Type B pancreatic cell (in vitro differentiated cells): Measurements from ENCODE around the gene KLHL22. TPM values are rescaled to one million over a fixed set of nuclear protein-coding genes. Genes with fewer than 3 reads are reported as not detected.

Source experiments
- DNase-seq: peaks from one replicate; pipeline ENCODE4 v3.0.0; 2021; ENCODE audit warnings: mixed read lengths; ENCODE audit not compliant: unreplicated experiment; ENCODE audit errors: extremely low spot score
- H3K27ac Mint-ChIP-seq: 2 replicates; pipeline ENCODE4 v1.8.0; 2021; ENCODE audit warnings: mild to moderate bottlenecking, mixed read lengths
- H3K27me3 Mint-ChIP-seq: 2 replicates; pipeline ENCODE4 v1.8.0; 2021; ENCODE audit warnings: mixed read lengths
- H3K36me3 Mint-ChIP-seq: 2 replicates; pipeline ENCODE4 v1.8.0; 2021; ENCODE audit warnings: mixed read lengths
- H3K4me1 Mint-ChIP-seq: one replicate; pipeline ENCODE4 v1.8.0; 2021; ENCODE audit warnings: mixed read lengths; ENCODE audit not compliant: unreplicated experiment
- H3K4me3 Mint-ChIP-seq: 2 replicates; pipeline ENCODE4 v1.8.0; 2021; ENCODE audit warnings: mild to moderate bottlenecking, mixed read lengths
- H3K9me3 Mint-ChIP-seq: 2 replicates; pipeline ENCODE4 v1.8.0; 2021; ENCODE audit warnings: mixed read lengths
- CTCF ChIP-seq: fragments of 200-600 bp; sonication (generic); conservative IDR thresholded peaks from 2 replicates; pipeline ENCODE4 v1.5.0; 2021; ENCODE audit warnings: antibody characterized with exemption, mild to moderate bottlenecking
- total RNA-seq: library from RNA; stranded (reverse); gene quantifications from 2 replicates; pipeline ENCODE4 v1.2.1, GENCODE V29; 2021; ENCODE audit warnings: low replicate concordance

Gene KLHL22
- total RNA-seq, 1 donor from 2014 or later: 38.8 TPM

GRCh38 chr22:20490183-20490940, 5.2 kb downstream of the KLHL22 start:
- TF ChIP-seq CTCF: no peak
- no peak overlapping the region for H3K27ac Mint-ChIP-seq
- H3K9me3 Mint-ChIP-seq: no peaks in the 10 kb centered on the region
- peaks cover 19% of the 10 kb centered on the region for H3K36me3 Mint-ChIP-seq
- no peaks in the 10 kb centered on the region for H3K27me3 Mint-ChIP-seq
- H3K4me1 Mint-ChIP-seq: peaks cover 24% of the 10 kb centered on the region
- DNase-seq: no peak
- H3K4me3 Mint-ChIP-seq: no peak overlapping the region

GRCh38 chr22:20488946-20489345, 6.6 kb downstream of the KLHL22 start:
- Mint-ChIP-seq H3K27me3 (no peaks in the 10 kb centered on the region), H3K9me3 (no peaks in the 10 kb centered on the region), H3K36me3 (peaks cover 23% of the 10 kb centered on the region), H3K27ac (no peak overlapping the region), H3K4me1 (peaks cover 20% of the 10 kb centered on the region), H3K4me3 (no peak overlapping the region)
- no peak for DNase-seq
- TF ChIP-seq CTCF: no peak

- H3K4me3 Mint-ChIP-seq: no peak overlapping the region
- H3K27me3 Mint-ChIP-seq: no peaks in the 10 kb centered on the region
- H3K27ac Mint-ChIP-seq: no peak overlapping the region
- TF ChIP-seq CTCF: no peak
- peaks cover 6% of the 10 kb centered on the region for H3K9me3 Mint-ChIP-seq
- DNase-seq: no peak
- peaks cover 27% of the 10 kb centered on the region for H3K36me3 Mint-ChIP-seq
- H3K4me1 Mint-ChIP-seq: peaks cover 15% of the 10 kb centered on the region
Measured at GRCh38 chr22:20487715-20488114, 7.9 kb downstream of the KLHL22 start.

- H3K4me1 Mint-ChIP-seq: peaks cover 9% of the 10 kb centered on the region
- H3K27ac Mint-ChIP-seq: no peak overlapping the region
- peaks cover 27% of the 10 kb centered on the region for H3K36me3 Mint-ChIP-seq
- H3K27me3 Mint-ChIP-seq: no peaks in the 10 kb centered on the region
- no peak overlapping the region for H3K4me3 Mint-ChIP-seq
- peaks cover 6% of the 10 kb centered on the region for H3K9me3 Mint-ChIP-seq
- no peak for DNase-seq
- no peak for TF ChIP-seq CTCF
Measured at GRCh38 chr22:20486229-20486628, 9.4 kb downstream of the KLHL22 start.

- H3K4me1 Mint-ChIP-seq: peaks cover 5% of the 10 kb centered on the region
- no peak for TF ChIP-seq CTCF
- no peak overlapping the region for H3K4me3 Mint-ChIP-seq
- peaks cover 6% of the 10 kb centered on the region for H3K9me3 Mint-ChIP-seq
- H3K36me3 Mint-ChIP-seq: peaks cover 29% of the 10 kb centered on the region
- H3K27me3 Mint-ChIP-seq: no peaks in the 10 kb centered on the region
- H3K27ac Mint-ChIP-seq: no peak overlapping the region
- no peak for DNase-seq
Measured at GRCh38 chr22:20484948-20485683, 10.5 kb downstream of the KLHL22 start.
